Measurements from ENCODE around the gene FMNL2.

The FMNL2 gene

GRCh38 chr2:152425765-152426727 lies 91.1 kb downstream of the FMNL2 start:
- no peak for DNase-seq (ENCODE audit: low read depth in 2 of 2)

GRCh38 chr2:152426801-152427200 lies 91.8 kb downstream of the FMNL2 start:
- no peak for DNase-seq (ENCODE audit: low read depth in 2 of 2)

- DNase-seq (ENCODE audit: low read depth in 2 of 2) = no peak
Observed at GRCh38 chr2:152427902-152428301, 92.9 kb downstream of the FMNL2 start.

- DNase-seq (ENCODE audit: low read depth in 2 of 2) = no peak
Observed at GRCh38 chr2:152428800-152429582, 94.0 kb downstream of the FMNL2 start.

GRCh38 chr2:152430876-152431275 lies 95.9 kb downstream of the FMNL2 start:
- DNase-seq (ENCODE audit: low read depth in 2 of 2) = no peak

GRCh38 chr2:152431370-152432098 lies 96.6 kb downstream of the FMNL2 start:
- DNase-seq (ENCODE audit: low read depth in 2 of 2) = no peak

- DNase-seq (ENCODE audit: low read depth in 2 of 2) = no peak
Observed at GRCh38 chr2:152432206-152432653, 97.3 kb downstream of the FMNL2 start.

GRCh38 chr2:152432765-152433164 lies 97.8 kb downstream of the FMNL2 start:
- DNase-seq (ENCODE audit: low read depth in 2 of 2) = no peak

- DNase-seq (ENCODE audit: low read depth in 2 of 2) = no peak
Observed at GRCh38 chr2:152433289-152433688, 98.3 kb downstream of the FMNL2 start.

GRCh38 chr2:152433791-152434190 lies 98.8 kb downstream of the FMNL2 start:
- no peak for DNase-seq (ENCODE audit: low read depth in 2 of 2)

- DNase-seq (ENCODE audit: low read depth in 2 of 2) = no peak
Observed at GRCh38 chr2:152434395-152435182, 99.6 kb downstream of the FMNL2 start.

- no peak for DNase-seq (ENCODE audit: low read depth in 2 of 2)
Observed at GRCh38 chr2:152436148-152436547, 101.2 kb downstream of the FMNL2 start.

GRCh38 chr2:152437276-152438108 lies 102.5 kb downstream of the FMNL2 start:
- no peak for DNase-seq (ENCODE audit: low read depth in 2 of 2)

GRCh38 chr2:152440049-152440448 lies 105.1 kb downstream of the FMNL2 start:
- no peak for DNase-seq (ENCODE audit: low read depth in 2 of 2)

- DNase-seq (ENCODE audit: low read depth in 2 of 2) = no peak
Observed at GRCh38 chr2:152440460-152440859, 105.5 kb downstream of the FMNL2 start.

GRCh38 chr2:152441961-152442360 lies 107.0 kb downstream of the FMNL2 start:
- DNase-seq (ENCODE audit: low read depth in 2 of 2) = no peak

GRCh38 chr2:152443771-152444170 lies 108.8 kb downstream of the FMNL2 start:
- no peak for DNase-seq (ENCODE audit: low read depth in 2 of 2)

GRCh38 chr2:152444448-152444847 lies 109.5 kb downstream of the FMNL2 start:
- DNase-seq (ENCODE audit: low read depth in 2 of 2) = no peak

GRCh38 chr2:152445375-152445774 lies 110.4 kb downstream of the FMNL2 start:
- no peak for DNase-seq (ENCODE audit: low read depth in 2 of 2)

GRCh38 chr2:152445791-152446201 lies 110.8 kb downstream of the FMNL2 start:
- no peak for DNase-seq (ENCODE audit: low read depth in 2 of 2)
